ENCODE data around the gene CENPC. TPM values are rescaled to one million over a fixed set of nuclear protein-coding genes. Genes with fewer than 3 reads are reported as not detected.

CENPC gene
- total RNA-seq, 1 experiment from 2014 or later, result 19.7 TPM

DNA sequence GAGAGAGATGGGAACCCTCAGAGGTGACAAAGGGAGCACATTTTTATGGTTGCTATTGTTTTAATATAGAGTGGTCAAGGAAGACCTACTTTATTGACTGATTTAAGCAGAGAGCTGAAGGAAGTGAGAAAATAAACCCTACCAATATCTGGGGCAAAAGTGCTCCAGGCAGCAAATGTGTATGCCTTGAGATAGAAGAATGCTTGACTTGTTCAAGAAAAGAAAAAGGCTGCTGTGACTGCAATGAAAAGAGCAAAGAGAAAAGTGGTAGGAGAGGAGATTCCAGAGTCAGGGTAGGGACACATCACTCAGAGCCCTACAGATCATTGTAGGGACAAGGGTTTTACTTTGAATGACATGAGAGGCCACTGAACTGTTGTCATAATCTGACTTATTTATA, 39.2 kb upstream of the CENPC start:
- H3K27me3 ChIP-seq (replicated peaks; ENCODE audit: control insufficient read depth, insufficient read depth, low read length), result no peaks in the 10 kb centered on the region
- TF ChIP-seq, protein P1, sequence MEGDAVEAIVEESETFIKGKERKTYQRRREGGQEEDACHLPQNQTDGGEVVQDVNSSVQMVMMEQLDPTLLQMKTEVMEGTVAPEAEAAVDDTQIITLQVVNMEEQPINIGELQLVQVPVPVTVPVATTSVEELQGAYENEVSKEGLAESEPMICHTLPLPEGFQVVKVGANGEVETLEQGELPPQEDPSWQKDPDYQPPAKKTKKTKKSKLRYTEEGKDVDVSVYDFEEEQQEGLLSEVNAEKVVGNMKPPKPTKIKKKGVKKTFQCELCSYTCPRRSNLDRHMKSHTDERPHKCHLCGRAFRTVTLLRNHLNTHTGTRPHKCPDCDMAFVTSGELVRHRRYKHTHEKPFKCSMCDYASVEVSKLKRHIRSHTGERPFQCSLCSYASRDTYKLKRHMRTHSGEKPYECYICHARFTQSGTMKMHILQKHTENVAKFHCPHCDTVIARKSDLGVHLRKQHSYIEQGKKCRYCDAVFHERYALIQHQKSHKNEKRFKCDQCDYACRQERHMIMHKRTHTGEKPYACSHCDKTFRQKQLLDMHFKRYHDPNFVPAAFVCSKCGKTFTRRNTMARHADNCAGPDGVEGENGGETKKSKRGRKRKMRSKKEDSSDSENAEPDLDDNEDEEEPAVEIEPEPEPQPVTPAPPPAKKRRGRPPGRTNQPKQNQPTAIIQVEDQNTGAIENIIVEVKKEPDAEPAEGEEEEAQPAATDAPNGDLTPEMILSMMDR (IDR thresholded peaks at IDR 0.05; ENCODE audit: insufficient read depth in 1 of 2, low read depth in 1 of 2, low read length in 1 of 2, severe bottlenecking in 1 of 2, unreplicated experiment in 1 of 2), result no peak
- Mint-ChIP-seq H3K27ac (ENCODE audit: unreplicated experiment) (no peak overlapping the region), H3K4me1 (ENCODE audit: low read depth, unreplicated experiment) (no peaks in the 10 kb centered on the region), H3K27me3 (ENCODE audit: insufficient read depth, unreplicated experiment) (no peaks in the 10 kb centered on the region), H3K36me3 (ENCODE audit: insufficient read depth, unreplicated experiment) (no peaks in the 10 kb centered on the region), H3K9me3 (ENCODE audit: unreplicated experiment) (no peaks in the 10 kb centered on the region), H3K4me3 (ENCODE audit: unreplicated experiment) (no peak overlapping the region)
- POLR2A ChIA-PET, result no interaction called here
- H3K36me3 ChIP-seq (ENCODE audit: control insufficient read depth, insufficient read depth, low read length), result no peaks in the 10 kb centered on the region
- H3K4me3 ChIP-seq (ENCODE audit: low read depth, low read length), result no peak overlapping the region
- no TSS peak for BruUV-seq (replicated peaks)
- CTCF ChIA-PET, result no interaction called here
- no peak for DNase-seq
- no peaks in the 10 kb centered on the region for H3K4me1 ChIP-seq
- H3K9me3 ChIP-seq, result no peaks in the 10 kb centered on the region
- intact Hi-C loops (cut with micrococcal nuclease; ENCODE audit: unreplicated experiment), result no loop called here

DNA sequence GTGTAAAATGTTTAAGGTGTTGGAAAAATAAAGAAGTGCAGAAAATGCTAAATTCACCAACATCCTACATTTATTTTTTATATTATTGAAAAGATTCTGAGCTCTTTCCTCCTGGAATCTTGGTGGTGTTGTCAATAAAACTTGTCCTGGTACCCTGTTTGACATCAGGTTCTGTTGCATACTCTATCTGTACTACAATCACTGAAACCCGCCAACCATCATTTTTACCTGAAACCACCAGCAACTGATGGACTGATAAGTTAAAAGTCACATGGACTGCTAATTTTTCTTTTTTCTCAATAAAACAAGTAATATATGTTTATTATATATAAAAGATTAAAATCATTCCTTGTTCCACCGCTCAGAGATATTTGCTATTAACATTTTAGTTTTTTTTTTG, 36.6 kb upstream of the CENPC start:
- H3K27ac Mint-ChIP-seq (ENCODE audit: unreplicated experiment), result no peak overlapping the region
- H3K27me3 Mint-ChIP-seq (ENCODE audit: insufficient read depth, unreplicated experiment), result no peaks in the 10 kb centered on the region
- H3K36me3 Mint-ChIP-seq (ENCODE audit: insufficient read depth, unreplicated experiment), result no peaks in the 10 kb centered on the region
- H3K9me3 Mint-ChIP-seq (ENCODE audit: unreplicated experiment), result no peaks in the 10 kb centered on the region
- H3K4me1 Mint-ChIP-seq (ENCODE audit: low read depth, unreplicated experiment), result no peaks in the 10 kb centered on the region
- no peak overlapping the region for H3K4me3 Mint-ChIP-seq (ENCODE audit: unreplicated experiment)
- no peak overlapping the region for H3K4me3 ChIP-seq (ENCODE audit: low read depth, low read length)
- BruUV-seq (replicated peaks), result no TSS peak
- POLR2A ChIA-PET, result no interaction called here
- no peak for DNase-seq
- no peaks in the 10 kb centered on the region for H3K36me3 ChIP-seq (ENCODE audit: control insufficient read depth, insufficient read depth, low read length)
- TF ChIP-seq, protein P1 (IDR thresholded peaks at IDR 0.05; ENCODE audit: insufficient read depth in 1 of 2, low read depth in 1 of 2, low read length in 1 of 2, severe bottlenecking in 1 of 2, unreplicated experiment in 1 of 2), result no peak
- no peaks in the 10 kb centered on the region for H3K9me3 ChIP-seq
- H3K27me3 ChIP-seq (replicated peaks; ENCODE audit: control insufficient read depth, insufficient read depth, low read length), result no peaks in the 10 kb centered on the region
- CTCF ChIA-PET, result no interaction called here
- intact Hi-C loops (cut with micrococcal nuclease; ENCODE audit: unreplicated experiment), result no loop called here
- no peaks in the 10 kb centered on the region for H3K4me1 ChIP-seq

DNA sequence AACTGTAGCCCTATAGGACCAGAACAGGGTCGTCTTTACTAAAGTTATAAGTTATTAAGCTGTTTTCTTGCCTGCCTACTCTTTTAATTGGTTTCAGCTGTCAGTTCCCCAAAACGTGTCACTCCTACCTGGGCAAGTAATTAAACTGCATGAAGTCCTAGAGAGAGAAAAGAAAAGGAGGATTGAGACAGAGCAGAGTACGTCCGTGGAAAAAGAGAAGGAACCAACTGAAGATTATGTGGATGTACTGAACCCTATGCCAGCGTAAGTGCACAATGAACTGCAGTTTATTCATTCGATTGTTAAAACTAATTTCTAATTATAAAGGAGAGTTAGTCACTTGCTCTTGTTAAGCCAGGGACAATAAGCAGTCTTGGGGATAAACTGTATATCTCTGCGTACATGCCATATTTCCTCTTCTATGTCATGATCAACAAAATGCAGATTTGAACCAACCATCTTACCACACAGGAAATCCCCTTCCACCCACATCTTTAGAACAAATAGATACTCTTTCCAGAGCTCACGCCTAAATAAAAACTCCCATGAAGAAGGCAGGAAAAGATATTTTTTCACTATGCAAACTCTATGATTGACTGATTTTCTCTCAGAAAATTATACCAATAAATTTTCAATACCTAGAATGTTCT, 36.0 kb upstream of the CENPC start:
- no peaks in the 10 kb centered on the region for H3K9me3 Mint-ChIP-seq (ENCODE audit: unreplicated experiment)
- intact Hi-C loops (cut with micrococcal nuclease; ENCODE audit: unreplicated experiment), result no loop called here
- H3K27me3 ChIP-seq (replicated peaks; ENCODE audit: control insufficient read depth, insufficient read depth, low read length), result no peaks in the 10 kb centered on the region
- H3K27me3 Mint-ChIP-seq (ENCODE audit: insufficient read depth, unreplicated experiment), result no peaks in the 10 kb centered on the region
- no peaks in the 10 kb centered on the region for H3K4me1 ChIP-seq
- CTCF ChIA-PET, result no interaction called here
- TF ChIP-seq, protein P1 (IDR thresholded peaks at IDR 0.05; ENCODE audit: insufficient read depth in 1 of 2, low read depth in 1 of 2, low read length in 1 of 2, severe bottlenecking in 1 of 2, unreplicated experiment in 1 of 2), result no peak
- no peak for DNase-seq
- BruUV-seq (replicated peaks), result no TSS peak
- no peaks in the 10 kb centered on the region for H3K9me3 ChIP-seq
- no peaks in the 10 kb centered on the region for H3K4me1 Mint-ChIP-seq (ENCODE audit: low read depth, unreplicated experiment)
- no peak overlapping the region for H3K4me3 Mint-ChIP-seq (ENCODE audit: unreplicated experiment)
- no peaks in the 10 kb centered on the region for H3K36me3 Mint-ChIP-seq (ENCODE audit: insufficient read depth, unreplicated experiment)
- H3K36me3 ChIP-seq (ENCODE audit: control insufficient read depth, insufficient read depth, low read length), result no peaks in the 10 kb centered on the region
- POLR2A ChIA-PET, result no interaction called here
- H3K27ac Mint-ChIP-seq (ENCODE audit: unreplicated experiment), result no peak overlapping the region
- H3K4me3 ChIP-seq (ENCODE audit: low read depth, low read length), result no peak overlapping the region

Measured in Caco-2 (cell line).